Measurements from ENCODE around the gene HMX1.

The HMX1 gene

GRCh38 chr4:8817096-8817812 lies 54.4 kb downstream of the HMX1 start:
- DNase-seq: no peak
